ENCODE data around the gene ZSWIM3. TPM values are rescaled to one million over a fixed set of nuclear protein-coding genes. Genes with fewer than 3 reads are reported as not detected.

Gene ZSWIM3
- total and polyA plus RNA-seq, 2 of the 13 experiments (the other 11 are each of a cell fraction or from before 2014, with no cell fraction given), result 5.2 to 5.8 TPM

GRCh38 chr20:45909817-45910669 lies 52.6 kb downstream of the ZSWIM3 start (continued):
- TF ChIP-seq ZNF101 (CRISPR knock-in tag; IDR thresholded peaks at IDR 0.05; ENCODE audit: borderline replicate concordance, low read depth) (0 out of 2 replicates have a peak, but pooled peaks have one; percentile 32), BCLAF1 (IDR thresholded peaks at IDR 0.05) (no peak), ZNF20 (CRISPR knock-in tag; IDR thresholded peaks at IDR 0.05) (no peak), ZGPAT (CRISPR knock-in tag; IDR thresholded peaks at IDR 0.05) (0 out of 2 replicates have a peak, but pooled peaks have one; percentile 53), ZZZ3 (CRISPR knock-in tag; IDR thresholded peaks at IDR 0.05; ENCODE audit: borderline replicate concordance) (0 out of 2 replicates have a peak, but pooled peaks have one; percentile 38), ZNF879 (CRISPR knock-in tag; IDR thresholded peaks at IDR 0.05) (0 out of 2 replicates have a peak, but pooled peaks have one; percentile 57), GZF1 (CRISPR knock-in tag; IDR thresholded peaks at IDR 0.05) (peak; percentile 69; the same call in 1 of the 2 replicates), ARNT (IDR thresholded peaks at IDR 0.05) (no peak), FOXO1 (CRISPR knock-in tag; IDR thresholded peaks at IDR 0.05) (peak; percentile 41; the same call in 1 of the 2 replicates), NFKB2 (CRISPR knock-in tag; IDR thresholded peaks at IDR 0.05; ENCODE audit: borderline replicate concordance) (peak; percentile 11; the same call in 1 of the 2 replicates), DPF2 (CRISPR knock-in tag; IDR thresholded peaks at IDR 0.05; ENCODE audit: borderline replicate concordance, low read depth) (peak; percentile 75; the same call in 1 of the 2 replicates), ESRRA (CRISPR knock-in tag; IDR thresholded peaks at IDR 0.05; ENCODE audit: low read depth) (peak; percentile 87), ZNF761 (CRISPR knock-in tag; conservative IDR thresholded peaks at IDR 0.05) (0 out of 2 replicates have a peak, but pooled peaks have one; percentile 25), KLF12 (CRISPR knock-in tag; IDR thresholded peaks at IDR 0.05; ENCODE audit: borderline replicate concordance) (0 out of 2 replicates have a peak, but pooled peaks have one; percentile 51), E2F1 (CRISPR knock-in tag; IDR thresholded peaks at IDR 0.05) (peak; percentile 52; the same call in 1 of the 2 replicates), MTA3 (CRISPR knock-in tag; IDR thresholded peaks at IDR 0.05) (no peak), ZNF281 (CRISPR knock-in tag; IDR thresholded peaks at IDR 0.05; ENCODE audit: borderline replicate concordance) (peak; percentile 83), HDAC6 (IDR thresholded peaks at IDR 0.05; ENCODE audit: low read depth, low read length) (no peak)
- TF ChIP-seq, protein P1, sequence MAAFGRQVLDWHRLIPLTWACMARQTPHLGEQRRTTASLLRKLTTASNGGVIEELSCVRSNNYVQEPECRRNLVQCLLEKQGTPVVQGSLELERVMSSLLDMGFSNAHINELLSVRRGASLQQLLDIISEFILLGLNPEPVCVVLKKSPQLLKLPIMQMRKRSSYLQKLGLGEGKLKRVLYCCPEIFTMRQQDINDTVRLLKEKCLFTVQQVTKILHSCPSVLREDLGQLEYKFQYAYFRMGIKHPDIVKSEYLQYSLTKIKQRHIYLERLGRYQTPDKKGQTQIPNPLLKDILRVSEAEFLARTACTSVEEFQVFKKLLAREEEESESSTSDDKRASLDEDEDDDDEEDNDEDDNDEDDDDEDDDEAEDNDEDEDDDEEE (CRISPR knock-in tag; IDR thresholded peaks at IDR 0.05), result no peak

Measured in HepG2 (cell line).